Measurements from ENCODE around the gene AFAP1.

The AFAP1 gene

GRCh38 chr4:7801641-7802040 is 138.0 kb downstream of the AFAP1 start:
- no peak for DNase-seq

- DNase-seq: no peak
Measured at GRCh38 chr4:7801001-7801400, 138.7 kb downstream of the AFAP1 start.

- DNase-seq: no peak
Measured at GRCh38 chr4:7800410-7800809, 139.3 kb downstream of the AFAP1 start.

DNA sequence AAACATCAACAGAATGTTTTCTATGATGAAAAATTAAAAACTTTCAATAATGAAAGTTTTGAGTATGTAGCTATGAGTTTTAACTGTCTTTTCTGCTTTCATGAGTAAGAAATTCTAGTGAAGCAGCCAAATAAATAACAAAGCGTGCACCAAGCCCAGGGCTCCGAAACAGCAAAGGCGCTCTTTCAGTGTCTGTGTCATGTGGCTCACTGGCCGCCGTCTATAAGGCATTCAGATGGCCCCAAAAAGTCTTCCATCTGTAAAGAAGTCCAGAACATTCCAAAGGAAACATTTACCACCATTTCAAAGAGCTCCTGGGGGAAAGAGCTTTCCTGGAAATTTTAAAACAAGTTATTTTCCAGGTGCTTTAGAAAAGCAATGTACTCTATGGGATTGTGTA is 139.9 kb downstream of the AFAP1 start:
- DNase-seq: no peak

DNA sequence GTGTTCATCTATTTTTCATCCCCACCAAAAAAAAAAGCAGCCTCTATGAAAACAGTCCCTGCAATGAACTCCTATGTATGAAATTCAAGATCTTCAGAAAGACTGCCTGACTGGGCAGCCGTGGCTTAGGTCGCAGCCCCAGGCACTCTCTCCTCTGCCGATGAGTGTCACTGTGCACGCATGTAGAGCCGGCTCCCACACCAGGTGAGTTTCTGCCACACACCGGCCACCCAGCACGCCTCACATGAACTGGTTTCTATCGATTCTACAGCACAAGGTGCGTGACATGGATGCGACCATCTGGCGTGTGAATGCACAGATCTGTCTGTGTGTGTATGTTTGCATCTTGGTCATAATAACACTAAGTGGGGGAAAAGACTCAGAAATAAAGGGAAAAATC is 140.4 kb downstream of the AFAP1 start:
- no peak for DNase-seq

GRCh38 chr4:7798178-7798995 is 141.3 kb downstream of the AFAP1 start:
- no peak for DNase-seq

- no peak for DNase-seq
Measured at GRCh38 chr4:7797330-7797729, 142.3 kb downstream of the AFAP1 start.

DNA sequence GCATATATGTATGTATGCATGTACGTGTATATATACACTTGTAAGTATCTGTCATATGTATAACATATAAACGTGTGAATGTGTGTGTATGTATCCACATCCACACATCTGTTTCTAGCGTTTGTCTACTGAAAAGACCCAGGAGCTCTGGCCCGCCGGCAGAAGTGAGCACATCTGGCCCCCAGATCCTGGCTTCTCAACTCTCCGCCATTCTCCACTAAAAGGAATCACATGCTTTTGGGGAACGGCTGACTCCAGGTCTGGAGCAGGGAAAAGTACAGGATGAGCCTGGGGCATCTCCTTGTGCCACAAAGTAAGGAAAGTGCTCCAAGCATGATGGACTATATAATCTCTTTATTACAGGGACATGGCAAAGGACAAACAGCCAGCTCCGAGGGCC is 143.7 kb downstream of the AFAP1 start:
- DNase-seq: no peak

DNA sequence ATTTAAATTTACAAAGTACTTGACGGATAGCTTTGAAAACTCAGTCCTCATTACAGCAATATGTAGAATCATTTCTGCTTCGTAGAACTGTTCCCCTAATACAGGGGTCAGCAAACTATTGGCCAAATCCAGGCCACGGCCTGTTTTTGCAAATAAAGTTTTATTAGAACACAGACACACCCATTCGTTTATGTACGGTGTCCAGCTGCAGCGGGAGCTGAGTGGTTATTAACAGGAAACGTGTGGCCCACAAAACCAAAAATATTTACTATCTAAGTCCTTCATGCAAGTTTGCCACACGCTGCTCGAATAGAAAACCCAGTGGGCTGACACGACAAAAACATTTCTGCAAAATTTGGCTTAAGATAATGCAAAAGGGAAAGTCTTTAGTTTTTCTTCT is 146.5 kb downstream of the AFAP1 start:
- no peak for DNase-seq

DNA sequence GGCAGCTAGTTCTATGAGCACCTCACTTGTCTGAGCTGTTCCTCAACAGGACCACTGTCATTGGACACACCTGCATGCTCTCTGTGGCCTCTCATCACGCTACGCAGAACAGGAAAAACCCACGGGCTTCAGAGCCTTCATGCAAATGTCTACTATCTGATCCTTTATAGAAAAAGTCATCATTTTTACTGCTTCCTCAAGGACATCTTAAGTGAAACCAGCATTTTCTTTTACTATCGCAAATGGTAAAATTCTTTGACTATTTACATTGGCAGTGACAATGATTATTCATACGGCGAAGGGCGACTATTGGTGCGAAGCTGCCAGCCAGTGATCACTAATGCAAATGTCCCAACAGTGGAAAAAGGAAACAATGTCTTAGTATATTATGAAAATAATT is 147.0 kb downstream of the AFAP1 start:
- no peak for DNase-seq

- no peak for DNase-seq
Measured at GRCh38 chr4:7790999-7791398, 148.7 kb downstream of the AFAP1 start.

- no peak for DNase-seq
Measured at GRCh38 chr4:7790023-7790422, 149.6 kb downstream of the AFAP1 start.

- no peak for DNase-seq
Measured at GRCh38 chr4:7788694-7789425, 150.8 kb downstream of the AFAP1 start.

DNA sequence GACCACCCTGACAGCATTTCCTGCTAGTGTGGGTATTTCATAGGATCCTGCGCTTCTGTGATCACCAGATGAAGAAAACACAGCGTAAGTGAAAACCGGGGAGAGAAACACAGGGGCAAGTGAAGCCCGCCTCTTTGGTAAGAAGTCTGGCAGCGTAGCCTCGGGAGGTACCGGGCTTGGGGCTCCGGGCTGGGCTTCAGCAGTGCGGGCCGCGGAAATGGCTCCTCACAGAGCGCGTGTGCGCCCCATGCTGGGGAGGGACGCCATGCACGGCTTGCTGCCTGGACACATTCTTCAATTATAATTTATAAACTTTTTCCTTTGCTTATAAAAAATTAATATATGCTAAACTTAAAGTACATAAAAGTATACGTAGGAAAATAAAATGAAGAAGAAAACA is 151.5 kb downstream of the AFAP1 start:
- DNase-seq: no peak

DNA sequence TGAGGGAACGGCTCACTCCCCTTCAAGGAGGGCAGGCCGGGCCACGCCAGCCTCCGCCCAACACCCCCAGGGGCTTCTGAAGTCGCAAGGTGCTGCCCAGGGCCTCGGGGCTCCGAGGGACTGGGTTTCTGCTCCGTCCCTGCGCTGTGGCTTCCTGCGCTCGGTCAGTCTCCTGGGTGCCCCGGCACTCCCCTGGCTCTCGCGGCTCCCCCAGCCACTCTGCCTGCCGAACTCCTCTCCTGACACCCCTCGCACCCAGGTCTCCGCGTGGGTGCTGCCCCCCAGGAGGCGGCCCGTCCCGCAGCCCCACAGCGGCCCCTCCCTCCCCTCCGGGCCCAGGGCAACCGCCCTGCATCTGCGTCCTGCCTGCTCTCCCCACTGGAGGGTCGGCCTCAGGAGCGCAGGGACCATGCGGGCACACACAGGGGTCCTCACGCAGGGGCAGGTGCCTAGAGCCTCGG is 151.9 kb downstream of the AFAP1 start:
- DNase-seq: no peak

- DNase-seq: no peak
Measured at GRCh38 chr4:7787067-7787466, 152.6 kb downstream of the AFAP1 start.

DNA sequence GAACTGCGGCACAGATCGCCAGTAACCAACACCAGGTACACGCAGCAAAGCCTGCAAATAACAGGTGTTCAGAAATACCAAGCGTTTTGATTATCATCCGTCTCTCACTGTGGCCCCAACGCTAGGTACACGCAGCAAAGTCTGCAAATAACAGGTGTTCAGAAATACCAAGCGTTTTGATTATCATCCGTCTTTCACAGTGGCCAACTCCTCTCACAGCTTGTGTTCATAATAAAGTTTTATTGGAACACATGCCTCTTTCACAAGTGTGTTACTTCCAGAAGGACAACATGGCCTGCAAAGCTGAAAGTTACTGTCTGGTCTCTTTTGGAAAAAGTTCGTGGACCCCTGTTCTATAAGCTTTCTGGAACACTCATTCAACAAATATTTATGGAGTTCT is 153.1 kb downstream of the AFAP1 start:
- no peak for DNase-seq

- no peak for DNase-seq
Measured at GRCh38 chr4:7786040-7786439, 153.6 kb downstream of the AFAP1 start.

DNA sequence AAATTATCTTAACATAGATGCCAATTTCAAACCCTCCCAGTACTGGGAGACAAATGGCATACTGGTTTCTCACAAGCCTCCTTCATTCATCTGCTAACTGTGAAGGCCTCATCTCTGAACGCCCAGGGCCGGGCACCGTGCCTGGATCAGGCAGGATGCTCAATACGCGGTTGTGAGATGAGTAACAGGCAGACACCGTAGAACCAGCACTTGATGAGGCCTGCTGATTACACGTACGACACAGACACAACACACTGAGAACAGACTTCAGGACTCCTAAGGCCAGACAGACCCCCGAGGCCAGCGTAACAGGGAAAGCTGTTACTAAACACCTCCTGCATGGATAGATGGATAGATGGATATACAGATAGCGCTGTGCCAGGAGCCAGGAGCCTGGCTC is 154.6 kb downstream of the AFAP1 start:
- peak; percentile 15 for DNase-seq

- no peak for DNase-seq
Measured at GRCh38 chr4:7784131-7784870, 155.4 kb downstream of the AFAP1 start.

DNA sequence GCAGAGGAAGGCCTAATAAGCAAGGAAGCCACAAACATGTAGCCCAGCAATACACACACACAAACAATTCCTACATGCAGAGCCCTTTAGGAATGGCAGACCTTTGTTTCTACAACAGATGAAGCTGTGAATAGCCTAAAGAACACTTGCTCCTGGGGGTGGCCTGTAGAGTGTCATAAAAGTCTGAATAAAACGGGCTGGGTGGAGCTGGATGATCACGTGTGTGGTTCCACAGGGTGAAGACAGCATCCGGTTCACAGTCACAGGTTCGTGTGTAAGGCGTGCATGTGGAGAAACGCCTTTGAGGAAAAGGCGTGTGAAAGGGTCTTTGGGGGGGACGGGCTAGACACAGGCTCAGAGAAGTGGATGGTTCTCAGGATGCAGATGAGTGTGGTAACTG is 156.1 kb downstream of the AFAP1 start:
- no peak for DNase-seq

- DNase-seq: no peak
Measured at GRCh38 chr4:7782783-7783182, 156.9 kb downstream of the AFAP1 start.

GRCh38 chr4:7781993-7782392 is 157.7 kb downstream of the AFAP1 start:
- no peak for DNase-seq

DNA sequence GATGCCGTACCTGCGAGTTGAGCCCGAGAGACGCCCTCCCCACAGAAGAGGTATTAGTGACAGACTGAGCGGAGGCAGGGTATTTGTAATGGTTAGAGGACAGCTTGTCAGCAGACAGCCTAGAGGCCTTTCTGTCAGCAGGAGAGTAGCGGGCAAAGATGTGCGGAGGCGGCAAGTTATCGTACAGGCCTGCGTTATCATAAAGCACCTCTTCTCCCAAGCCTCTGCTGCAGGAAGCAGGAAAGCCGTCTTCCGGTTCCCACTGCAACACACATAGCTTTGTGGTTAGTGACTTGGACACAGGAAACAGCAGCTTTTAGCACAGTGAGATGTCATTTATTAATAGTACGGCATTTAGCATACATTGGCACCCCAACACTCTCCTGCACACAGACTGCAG is 158.3 kb downstream of the AFAP1 start:
- no peak for DNase-seq

Measured in stimulated activated naive CD4-positive, alpha-beta T cell treated with Interleukin-2 at 50 U/mL for 16 hours (primary cell).